GM19351 (cell line): Measurements from ENCODE around the gene IFITM5.
"Not testable (repeated sequence)": the region's sequence is repeated elsewhere in the genome, so short reads cannot be mapped to it uniquely, and the experiment has no call there.

Experiments used
- ATAC-seq: cut with Tn5 transposase; IDR thresholded peaks from one replicate; pipeline ENCODE4 v1.9.1; 2021; ENCODE audit warnings: mild to moderate bottlenecking, moderate library complexity; ENCODE audit not compliant: unreplicated experiment

The IFITM5 gene

GRCh38 chr11:296171-297050 is 2.9 kb downstream of the IFITM5 start:
- no peak for ATAC-seq

- ATAC-seq: no peak
Measured at GRCh38 chr11:295351-296170, 3.8 kb downstream of the IFITM5 start.

- ATAC-seq: no peak
Measured at GRCh38 chr11:294780-295179, 4.5 kb downstream of the IFITM5 start.

- ATAC-seq: no peak
Measured at GRCh38 chr11:293852-294661, 5.3 kb downstream of the IFITM5 start.

- no peak for ATAC-seq
Measured at GRCh38 chr11:293271-293851, 6.0 kb downstream of the IFITM5 start.

GRCh38 chr11:292211-293121 is 6.9 kb downstream of the IFITM5 start:
- no peak for ATAC-seq

- no peak for ATAC-seq
Measured at GRCh38 chr11:291281-292210, 7.8 kb downstream of the IFITM5 start.

- no peak for ATAC-seq
Measured at GRCh38 chr11:290621-291231, 8.6 kb downstream of the IFITM5 start.

GRCh38 chr11:289712-290620 is 9.4 kb downstream of the IFITM5 start:
- no peak for ATAC-seq

- ATAC-seq: no peak
Measured at GRCh38 chr11:289398-289711, 10.0 kb downstream of the IFITM5 start.

GRCh38 chr11:288478-289397 is 10.6 kb downstream of the IFITM5 start, which contains the start of gene PGGHG:
Gene PGGHG (plus strand): TSS chr11:289126. CDS start chr11:289817, 691 bp downstream.
- no peak for ATAC-seq

GRCh38 chr11:287821-288477 is 11.4 kb downstream of the IFITM5 start:
- no peak for ATAC-seq

GRCh38 chr11:286977-287820 is 12.1 kb downstream of the IFITM5 start:
- not testable (repeated sequence) for ATAC-seq

GRCh38 chr11:285894-286220 is 13.5 kb downstream of the IFITM5 start:
- no peak for ATAC-seq
